Sigmoid colon (tissue), 7 donors: ENCODE data around the gene NOTCH3. TPM values are rescaled to one million over a fixed set of nuclear protein-coding genes. Genes with fewer than 3 reads are reported as not detected.
A peak's percentile ranks its signal among the peaks of the same experiment; 100 is the strongest.

Source experiments
- DNase-seq: peaks from one replicate; pipeline ENCODE4 v3.0.0-alpha.2; 2019
- H3K27ac ChIP-seq, 4 donors: fragments of 200-600 bp; sonication (generic); one replicate each; pipeline ENCODE4 v1.5.1; 2016 to 2019; ENCODE audit warnings: mild to moderate bottlenecking in 1 of 4
- H3K27me3 ChIP-seq, 3 donors: fragments of 200-600 bp; sonication (generic); one replicate each; pipeline ENCODE4 v1.5.1; 2019; ENCODE audit warnings: mild to moderate bottlenecking in 1 of 3
- H3K36me3 ChIP-seq, 4 donors: fragments of 200-600 bp; sonication (generic); one replicate each; pipeline ENCODE4 v1.5.1; 2016 to 2019
- H3K4me1 ChIP-seq, 4 donors: fragments of 200-600 bp; sonication (generic); one replicate each; pipeline ENCODE4 v1.5.1; 2017 to 2019
- H3K4me3 ChIP-seq, 4 donors: fragments of 200-600 bp; sonication (generic); one replicate each; pipeline ENCODE4 v1.5.1; 2017 to 2019; ENCODE audit warnings: mild to moderate bottlenecking in 2 of 4, moderate library complexity in 1 of 4
- H3K9me3 ChIP-seq, 4 donors: fragments of 200-600 bp in 3 of 4; sonication (generic) in 3 of 4; one replicate each; pipeline versions ENCODE4 v1.5.1 to v1.6.1; 2013 to 2019
- EP300 ChIP-seq, 4 donors: sonication (generic); formaldehyde crosslinking; IDR thresholded peaks; one replicate each; pipeline ENCODE4 v1.6.1; 2017; ENCODE audit warnings: antibody characterized with exemption in 4 of 4
- POLR2A ChIP-seq, 2 donors: fragments of 450-650 bp; IDR thresholded peaks; one replicate each; pipeline ENCODE4 v1.6.1; 2016; ENCODE audit warnings: antibody characterized with exemption in 2 of 2, mild to moderate bottlenecking in 2 of 2, moderate library complexity in 2 of 2
- POLR2AphosphoS5 ChIP-seq, 4 donors: sonication (generic); formaldehyde crosslinking; IDR thresholded peaks; one replicate each; pipeline ENCODE4 v1.6.1; 2017; ENCODE audit warnings: antibody characterized with exemption in 4 of 4
- WGBS, 2 donors: extraction: QIAGEN DNeasy Blood & Tissue Kit; methylation state at CpG; one replicate each; pipeline ENCODE4 v1.1.7; 2013; 5-methylcytosine and 5-hydroxymethylcytosine counted together
- intact Hi-C: fragments of 100-400 bp; cut with DNase I; formaldehyde crosslinking; loops from one replicate; pipeline ENCODE4 v1.15.1; 2023
- polyA plus RNA-seq, 3 donors: library from polyadenylated mRNA; stranded (reverse); fragments of 200-250 nt; gene quantifications; one replicate each; pipeline ENCODE4 v1.2.3, GENCODE V29; 2013
- total RNA-seq, 4 donors: library from RNA; depleted of rRNA; stranded (reverse); fragments of >200 nt; gene quantifications; one replicate each; pipeline ENCODE4 v1.1.0, GENCODE V29; 2016
- TF ChIP-seq, protein P1 (sequence below), 4 experiments: fragments of 450-650 bp in 3 of 4; fragments of 200-600 bp in 1 of 4; IDR thresholded peaks; one replicate each; pipeline ENCODE4 v1.5.1; 2016 to 2019; ENCODE audit warnings: antibody characterized with exemption in 4 of 4, mild to moderate bottlenecking in 3 of 4, moderate library complexity in 2 of 4
- donor health status: healthy with polysubstance abuse.
- donor health status: Bipolar disorder and iron deficiency.
- donor health status: healthy.

Gene NOTCH3
- total and polyA plus RNA-seq, 7 donors: under 0.01 to 15.0 (median 3.9) TPM

DNA sequence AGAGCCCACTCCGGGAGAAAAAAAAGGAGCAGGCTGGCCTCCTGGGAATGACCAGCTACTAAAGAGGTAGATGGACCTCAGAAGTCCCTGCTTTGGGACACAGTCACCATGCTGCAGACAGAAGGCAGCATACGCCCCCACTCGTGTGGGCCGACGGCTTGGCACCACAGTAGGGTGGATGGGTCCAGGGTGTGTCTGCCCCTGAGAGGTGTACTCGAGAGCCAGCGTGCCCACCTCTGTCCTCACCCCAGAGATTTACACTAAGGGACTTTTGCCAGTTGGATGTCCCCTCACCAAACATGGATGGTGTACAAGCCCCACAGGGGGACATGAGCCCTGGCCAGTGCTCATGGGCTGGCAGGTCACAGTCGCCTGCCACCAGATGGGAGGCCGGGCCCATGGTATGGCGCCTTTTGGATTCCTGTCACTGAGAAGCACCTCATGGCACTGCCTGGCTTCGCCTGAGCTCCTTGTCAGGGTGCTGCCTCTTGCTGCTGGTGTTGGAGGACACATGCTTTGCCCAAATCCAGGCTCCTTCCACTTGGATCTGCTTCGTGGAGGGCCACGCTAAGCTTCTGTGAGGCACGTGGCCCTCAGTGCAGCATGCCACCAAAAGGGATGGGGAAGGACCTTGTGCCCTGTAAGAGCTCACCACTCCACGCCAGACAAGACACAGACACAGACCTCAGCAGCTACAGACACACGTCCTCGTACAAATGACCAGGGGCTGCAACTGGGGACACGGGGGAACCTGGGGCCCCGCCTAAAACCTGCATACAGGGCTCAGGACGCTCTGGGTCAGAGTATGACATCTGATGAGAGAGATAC is 44.8 kb upstream of the NOTCH3 start:
- peak overlapping the region; percentile 15 to 87 (median 60) for H3K27ac ChIP-seq
- no peak overlapping the region for H3K4me3 ChIP-seq
- H3K9me3 ChIP-seq: no peaks in the 10 kb centered on the region
- peaks cover 18 to 76% (median 40%) of the 10 kb centered on the region in 4 donors for H3K36me3 ChIP-seq
- 93 to 94% methylated on average over 20 of the region's 20 CpGs for WGBS, 2 donors
- intact Hi-C loops: no loop called here
- no peak for DNase-seq
- H3K27me3 ChIP-seq: no peaks in the 10 kb centered on the region
- TF ChIP-seq, protein P1, sequence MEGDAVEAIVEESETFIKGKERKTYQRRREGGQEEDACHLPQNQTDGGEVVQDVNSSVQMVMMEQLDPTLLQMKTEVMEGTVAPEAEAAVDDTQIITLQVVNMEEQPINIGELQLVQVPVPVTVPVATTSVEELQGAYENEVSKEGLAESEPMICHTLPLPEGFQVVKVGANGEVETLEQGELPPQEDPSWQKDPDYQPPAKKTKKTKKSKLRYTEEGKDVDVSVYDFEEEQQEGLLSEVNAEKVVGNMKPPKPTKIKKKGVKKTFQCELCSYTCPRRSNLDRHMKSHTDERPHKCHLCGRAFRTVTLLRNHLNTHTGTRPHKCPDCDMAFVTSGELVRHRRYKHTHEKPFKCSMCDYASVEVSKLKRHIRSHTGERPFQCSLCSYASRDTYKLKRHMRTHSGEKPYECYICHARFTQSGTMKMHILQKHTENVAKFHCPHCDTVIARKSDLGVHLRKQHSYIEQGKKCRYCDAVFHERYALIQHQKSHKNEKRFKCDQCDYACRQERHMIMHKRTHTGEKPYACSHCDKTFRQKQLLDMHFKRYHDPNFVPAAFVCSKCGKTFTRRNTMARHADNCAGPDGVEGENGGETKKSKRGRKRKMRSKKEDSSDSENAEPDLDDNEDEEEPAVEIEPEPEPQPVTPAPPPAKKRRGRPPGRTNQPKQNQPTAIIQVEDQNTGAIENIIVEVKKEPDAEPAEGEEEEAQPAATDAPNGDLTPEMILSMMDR (IDR thresholded peaks at IDR 0.05): no peak
- TF ChIP-seq POLR2AphosphoS5 (IDR thresholded peaks at IDR 0.05) (no peak), EP300 (IDR thresholded peaks at IDR 0.05) (no peak), POLR2A (IDR thresholded peaks at IDR 0.05) (no peak)
- peaks cover 0 to 50% (median 39%) of the 10 kb centered on the region in 4 donors for H3K4me1 ChIP-seq

DNA sequence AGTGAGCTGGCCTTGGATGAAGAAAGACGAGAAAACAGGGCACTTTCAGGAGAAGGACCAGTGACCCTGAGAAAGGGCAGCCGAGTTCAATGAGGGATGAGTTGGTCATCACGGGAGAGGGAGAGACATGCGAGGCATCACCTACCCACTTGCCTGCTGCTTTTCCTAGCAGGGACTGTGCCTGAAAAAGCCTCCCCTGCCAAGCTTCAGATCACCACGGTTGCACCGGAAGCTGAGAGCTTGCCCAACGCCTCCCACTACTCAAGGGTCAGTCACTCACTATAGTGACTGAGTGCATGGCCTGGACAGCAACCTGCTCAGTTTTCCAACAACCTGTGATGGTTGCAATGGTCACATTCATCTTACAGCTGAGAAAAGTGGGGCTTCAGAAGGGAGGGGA is 44.0 kb upstream of the NOTCH3 start:
- no peak for DNase-seq
- no peaks in the 10 kb centered on the region for H3K27me3 ChIP-seq
- H3K27ac ChIP-seq: peak overlapping the region in 3 of 4 donors; percentile 7 to 87 (median 86)
- peaks cover 18 to 84% (median 46%) of the 10 kb centered on the region in 4 donors for H3K36me3 ChIP-seq
- intact Hi-C loops: no loop called here
- no peak for TF ChIP-seq POLR2AphosphoS5 (IDR thresholded peaks at IDR 0.05)
- no peak for TF ChIP-seq EP300 (IDR thresholded peaks at IDR 0.05)
- TF ChIP-seq, protein P1 (IDR thresholded peaks at IDR 0.05): no peak
- TF ChIP-seq POLR2A (IDR thresholded peaks at IDR 0.05): no peak
- peaks cover 0 to 42% (median 31%) of the 10 kb centered on the region in 4 donors for H3K4me1 ChIP-seq
- WGBS, 2 donors: 86 to 91% methylated on average over 7 of the region's 7 CpGs
- H3K4me3 ChIP-seq: no peak overlapping the region
- no peaks in the 10 kb centered on the region for H3K9me3 ChIP-seq

DNA sequence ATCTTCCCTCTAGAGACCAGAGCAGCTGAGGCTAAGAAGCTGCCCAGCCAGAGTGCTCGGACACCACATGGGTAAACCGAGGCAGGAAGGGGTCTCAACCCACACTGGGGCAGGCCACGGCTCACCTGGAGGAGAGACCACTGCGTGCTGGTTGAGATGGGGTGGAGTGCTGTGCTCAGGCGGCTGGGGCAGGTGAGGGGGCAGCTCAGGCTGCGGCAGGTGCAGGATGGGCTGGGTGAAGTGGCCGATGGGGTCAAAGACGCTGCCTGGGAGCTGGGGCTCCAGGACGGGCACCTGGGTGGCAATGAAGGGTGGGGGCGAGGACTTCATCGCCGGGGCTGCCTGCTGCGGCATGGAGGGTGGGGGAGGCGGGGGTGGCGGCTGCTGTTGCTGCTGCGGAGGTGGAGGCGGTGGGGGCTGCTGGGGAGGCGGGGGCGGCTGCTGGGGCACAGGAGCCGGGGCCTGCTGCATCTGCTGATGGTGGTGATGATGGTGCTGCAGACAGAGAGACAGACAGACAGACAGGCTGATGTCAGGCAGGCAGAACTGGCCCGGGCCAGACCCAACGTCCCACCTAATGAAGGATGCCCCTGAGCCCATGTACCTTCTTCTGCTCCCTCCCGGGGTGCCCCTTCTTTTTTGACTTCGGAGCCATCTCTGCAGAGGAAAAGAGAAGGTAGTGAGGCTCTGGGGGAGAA is 43.5 kb upstream of the NOTCH3 start:
- H3K4me3 ChIP-seq: no peak overlapping the region
- H3K27ac ChIP-seq: peak overlapping the region in 2 of 4 donors; percentile 7 to 87
- peaks cover 24 to 90% (median 51%) of the 10 kb centered on the region in 4 donors for H3K36me3 ChIP-seq
- intact Hi-C loops: no loop called here
- H3K27me3 ChIP-seq: no peaks in the 10 kb centered on the region
- no peaks in the 10 kb centered on the region for H3K9me3 ChIP-seq
- TF ChIP-seq EP300 (IDR thresholded peaks at IDR 0.05): no peak
- TF ChIP-seq POLR2A (IDR thresholded peaks at IDR 0.05): no peak
- TF ChIP-seq, protein P1 (IDR thresholded peaks at IDR 0.05): no peak
- peaks cover 0 to 37% (median 25%) of the 10 kb centered on the region in 4 donors for H3K4me1 ChIP-seq
- WGBS, 2 donors: 91 to 94% methylated on average over 24 of the region's 24 CpGs
- no peak for DNase-seq

DNA sequence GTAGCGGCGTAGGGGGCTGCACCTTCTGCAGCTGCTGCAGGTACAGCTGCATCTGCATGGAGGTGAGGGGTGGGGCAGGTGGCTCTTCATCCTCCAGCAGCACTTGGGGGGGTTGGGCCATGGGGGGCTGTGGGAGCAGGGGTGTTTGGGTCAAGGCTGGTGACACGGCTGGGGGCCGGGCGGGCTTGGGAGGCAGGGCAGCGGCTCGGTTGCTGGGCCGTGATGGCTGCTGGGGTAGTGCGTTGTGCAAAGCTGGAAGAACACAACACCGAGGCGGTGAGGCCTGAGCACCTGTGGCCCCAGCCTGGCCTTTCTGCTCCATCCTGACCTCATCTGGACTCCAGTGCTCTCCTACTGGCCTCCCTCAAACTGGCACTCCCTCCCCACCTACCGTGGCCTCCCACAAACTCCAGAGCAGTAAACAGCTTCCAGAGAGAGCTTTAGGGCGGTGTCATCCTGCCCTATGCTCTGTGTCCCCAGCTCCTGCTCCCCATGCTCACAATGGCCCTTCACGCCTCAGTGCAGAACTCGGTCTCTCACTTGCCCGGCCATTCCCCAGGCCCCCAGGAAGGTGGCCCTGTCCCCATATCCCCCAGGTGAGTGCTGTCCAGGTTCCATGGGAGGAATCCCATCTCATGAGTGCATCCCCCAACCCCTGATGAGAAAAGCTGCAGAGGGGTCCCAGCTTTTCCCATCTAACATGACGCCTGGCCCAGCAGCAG is 42.6 kb upstream of the NOTCH3 start:
- 91 to 94% methylated on average over 17 of the region's 17 CpGs for WGBS, 2 donors
- DNase-seq: no peak
- H3K27me3 ChIP-seq: no peaks in the 10 kb centered on the region
- H3K36me3 ChIP-seq: peaks cover 33 to 96% (median 60%) of the 10 kb centered on the region in 4 donors
- intact Hi-C loops: no loop called here
- no peak overlapping the region for H3K27ac ChIP-seq
- H3K4me3 ChIP-seq: no peak overlapping the region
- TF ChIP-seq POLR2AphosphoS5 (IDR thresholded peaks at IDR 0.05): no peak
- TF ChIP-seq POLR2A (IDR thresholded peaks at IDR 0.05): no peak
- TF ChIP-seq, protein P1 (IDR thresholded peaks at IDR 0.05): no peak
- TF ChIP-seq EP300 (IDR thresholded peaks at IDR 0.05): no peak
- H3K9me3 ChIP-seq: no peaks in the 10 kb centered on the region
- H3K4me1 ChIP-seq: peaks cover 0 to 28% (median 17%) of the 10 kb centered on the region in 4 donors
